Left lung (tissue), 10 donors: ENCODE measurements around the gene RAB14. TPM values are rescaled to one million over a fixed set of nuclear protein-coding genes. Genes with fewer than 3 reads are reported as not detected.

ENCODE experiments used
- ATAC-seq: fragments of 200-7000 bp; cut with Tn5 transposase; one replicate; pipeline ENCODE4 v1.9.1; 2020; ENCODE audit warnings: moderate library complexity
- DNase-seq, 4 donors: peaks; one replicate each; pipeline ENCODE4 v3.0.0-alpha.2; 2013 to 2020
- H3K27ac ChIP-seq, 2 donors: fragments of 200-600 bp; sonication (generic) in 1 of 2; one replicate each; pipeline versions ENCODE4 v1.5.0 to v1.8.0; 2020 to 2021
- H3K27me3 ChIP-seq, 2 donors: fragments of 200-600 bp; sonication (generic) in 1 of 2; one replicate each; pipeline versions ENCODE4 v1.5.0 to v1.8.0; 2020 to 2021
- H3K36me3 ChIP-seq, 2 donors: fragments of 200-600 bp; sonication (generic) in 1 of 2; one replicate each; pipeline versions ENCODE4 v1.5.0 to v1.8.0; 2020 to 2021
- H3K4me1 ChIP-seq, 2 donors: fragments of 200-600 bp; one replicate each; pipeline ENCODE4 v1.8.0; 2021
- H3K4me3 ChIP-seq, 2 donors: fragments of 200-600 bp; sonication (generic) in 1 of 2; one replicate each; pipeline versions ENCODE4 v1.5.0 to v1.8.0; 2020 to 2021; ENCODE audit warnings: mild to moderate bottlenecking in 1 of 2
- H3K9me3 ChIP-seq, 2 donors: fragments of 200-600 bp; sonication (generic) in 1 of 2; one replicate each; pipeline versions ENCODE4 v1.5.0 to v1.8.0; 2020 to 2021
- CTCF ChIP-seq, 2 donors: fragments of 200-600 bp; sonication (generic) in 1 of 2; IDR thresholded peaks; one replicate each; pipeline versions ENCODE4 v1.5.0 to v1.8.0; 2021; ENCODE audit warnings: antibody characterized with exemption in 2 of 2
- intact Hi-C, 2 donors: fragments of 100-400 bp; cut with DNase I; formaldehyde crosslinking; loops; one replicate each; pipeline versions ENCODE4 v1.11.2 to v1.14.2; 2022
- polyA plus RNA-seq, 6 donors: library from polyadenylated mRNA; unstranded; fragments of 120-200 nt; gene quantifications; one replicate each; pipeline ENCODE4 v1.2.1, GENCODE V29; 2013; ENCODE audit not compliant: insufficient read length in 6 of 6
- total RNA-seq, 2 donors: library from RNA; stranded (reverse); fragmentation: NEBNext Ultra II Directional; extraction: Animal tissue kit (Norgen Biotek cat#: 25700); gene quantifications; one replicate each; pipeline ENCODE4 v1.2.1, GENCODE V29; 2021
- donor health status: DM: no; HTN: yes; CAD: no.
- donor health status: DM: no; HTN: no; CAD: no.

RAB14 gene
- total and polyA plus RNA-seq, 8 donors: 81.0 to 111 (median 89.5) TPM

- no peaks in the 10 kb centered on the region for H3K9me3 ChIP-seq
Measured at GRCh38 chr9:121199921-121200320, 1.7 kb downstream of the RAB14 start.

GRCh38 chr9:121198512-121199042, 3.1 kb downstream of the RAB14 start:
- ATAC-seq (no peak), DNase-seq (no peak)

More at GRCh38 chr9:121199921-121200320, 1.7 kb downstream of the RAB14 start:
- no peaks in the 10 kb centered on the region for H3K36me3 ChIP-seq
- peak overlapping the region; percentile 92 to 95 for H3K27ac ChIP-seq
- intact Hi-C loops: no loop called here
- TF ChIP-seq CTCF (IDR thresholded peaks at IDR 0.05): no peak
- peak overlapping the region; percentile 66 to 77 for H3K4me3 ChIP-seq
- ATAC-seq (peak; percentile 31), DNase-seq (no peak)
- H3K27me3 ChIP-seq: no peaks in the 10 kb centered on the region
- peaks cover 42 to 63% of the 10 kb centered on the region in 2 donors for H3K4me1 ChIP-seq

GRCh38 chr9:121197132-121197531, 4.5 kb downstream of the RAB14 start:
- intact Hi-C loops: no loop called here
- Histone ChIP-seq H3K4me3 (no peak overlapping the region), H3K27me3 (no peaks in the 10 kb centered on the region), H3K36me3 (no peaks in the 10 kb centered on the region), H3K27ac (no peak overlapping the region), H3K4me1 (peaks cover 54 to 85% of the 10 kb centered on the region in 2 donors), H3K9me3 (no peaks in the 10 kb centered on the region)
- no peak for TF ChIP-seq CTCF (IDR thresholded peaks at IDR 0.05)
- ATAC-seq (no peak), DNase-seq (no peak)

More at GRCh38 chr9:121198512-121199042, 3.1 kb downstream of the RAB14 start:
- H3K27ac ChIP-seq: no peak overlapping the region
- no peak for TF ChIP-seq CTCF (IDR thresholded peaks at IDR 0.05)
- H3K36me3 ChIP-seq: no peaks in the 10 kb centered on the region
- intact Hi-C loops: no loop called here
- no peaks in the 10 kb centered on the region for H3K9me3 ChIP-seq
- H3K4me1 ChIP-seq: peaks cover 45 to 75% of the 10 kb centered on the region in 2 donors
- no peaks in the 10 kb centered on the region for H3K27me3 ChIP-seq
- H3K4me3 ChIP-seq: peak overlapping the region in 1 of 2 donors; percentile 77

GRCh38 chr9:121196389-121196788, 5.3 kb downstream of the RAB14 start:
- Histone ChIP-seq H3K9me3 (no peaks in the 10 kb centered on the region), H3K27me3 (no peaks in the 10 kb centered on the region), H3K36me3 (no peaks in the 10 kb centered on the region), H3K4me3 (no peak overlapping the region), H3K4me1 (peaks cover 56 to 92% of the 10 kb centered on the region in 2 donors), H3K27ac (no peak overlapping the region)
- no peak for DNase-seq
- no peak for TF ChIP-seq CTCF (IDR thresholded peaks at IDR 0.05)
- intact Hi-C loops: no loop called here
- ATAC-seq: peak; percentile 6

GRCh38 chr9:121194730-121195129, 6.9 kb downstream of the RAB14 start:
- H3K9me3 ChIP-seq: no peaks in the 10 kb centered on the region
- TF ChIP-seq CTCF (IDR thresholded peaks at IDR 0.05): no peak
- no peaks in the 10 kb centered on the region for H3K36me3 ChIP-seq
- H3K4me3 ChIP-seq: no peak overlapping the region
- H3K4me1 ChIP-seq: peaks cover 55 to 89% of the 10 kb centered on the region in 2 donors
- peak overlapping the region in 1 of 2 donors; percentile 38 for H3K27ac ChIP-seq
- intact Hi-C loops: no loop called here
- no peaks in the 10 kb centered on the region for H3K27me3 ChIP-seq
- DNase-seq (no peak), ATAC-seq (peak; percentile 18)
